Epithelial cell of esophagus (primary cell): ENCODE data around the gene EIF2D.

Experiments used
- DNase-seq: peaks from one replicate; pipeline ENCODE4 v3.0.0; 2010; ENCODE audit warnings: low read depth
- H3K4me3 ChIP-seq: 2 replicates; pipeline ENCODE4 v1.5.1; 2011; ENCODE audit warnings: mild to moderate bottlenecking, low read length, control low read depth
- TF ChIP-seq, protein P1 (sequence below): IDR thresholded peaks from 2 replicates; pipeline ENCODE4 v1.5.1; 2011; ENCODE audit warnings: low read depth, mild to moderate bottlenecking, low read length, control low read depth, inconsistent platforms; ENCODE audit not compliant: insufficient read depth; ENCODE audit errors: missing control alignments

EIF2D gene

DNA sequence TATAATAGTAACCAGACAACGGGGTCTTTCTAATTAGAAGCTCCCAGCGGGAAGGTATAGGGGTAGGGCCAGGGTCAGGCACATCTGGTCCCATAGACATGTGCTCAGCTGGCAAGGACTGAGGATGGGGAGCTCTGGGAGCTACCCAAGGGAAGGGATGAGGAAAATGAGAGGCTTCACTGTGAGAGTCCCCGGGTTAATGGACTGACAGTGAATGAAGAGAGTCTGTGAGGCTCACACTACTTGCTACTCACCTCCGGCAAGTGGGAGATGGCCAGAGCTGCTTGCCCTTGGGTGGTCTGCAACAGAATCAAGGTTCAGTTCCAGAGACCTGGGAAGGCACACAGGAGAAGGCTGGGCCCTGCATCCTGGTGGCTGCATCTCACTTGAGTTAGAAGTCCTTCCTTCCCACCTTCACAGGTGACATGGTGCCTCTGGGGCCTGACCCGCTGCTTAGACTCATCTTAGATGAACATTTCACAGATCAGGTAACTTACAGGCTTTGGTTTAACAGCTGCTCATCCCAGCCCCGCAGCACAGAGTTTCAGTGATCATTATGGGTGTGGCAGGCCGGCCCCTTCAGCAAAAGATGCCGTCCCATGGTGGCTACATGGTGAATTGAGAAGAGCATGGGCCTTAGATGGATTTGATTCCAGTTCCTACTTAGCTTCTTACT is 31.7 kb downstream of the EIF2D start:
- H3K4me3 ChIP-seq = no peak overlapping the region
- TF ChIP-seq, protein P1, sequence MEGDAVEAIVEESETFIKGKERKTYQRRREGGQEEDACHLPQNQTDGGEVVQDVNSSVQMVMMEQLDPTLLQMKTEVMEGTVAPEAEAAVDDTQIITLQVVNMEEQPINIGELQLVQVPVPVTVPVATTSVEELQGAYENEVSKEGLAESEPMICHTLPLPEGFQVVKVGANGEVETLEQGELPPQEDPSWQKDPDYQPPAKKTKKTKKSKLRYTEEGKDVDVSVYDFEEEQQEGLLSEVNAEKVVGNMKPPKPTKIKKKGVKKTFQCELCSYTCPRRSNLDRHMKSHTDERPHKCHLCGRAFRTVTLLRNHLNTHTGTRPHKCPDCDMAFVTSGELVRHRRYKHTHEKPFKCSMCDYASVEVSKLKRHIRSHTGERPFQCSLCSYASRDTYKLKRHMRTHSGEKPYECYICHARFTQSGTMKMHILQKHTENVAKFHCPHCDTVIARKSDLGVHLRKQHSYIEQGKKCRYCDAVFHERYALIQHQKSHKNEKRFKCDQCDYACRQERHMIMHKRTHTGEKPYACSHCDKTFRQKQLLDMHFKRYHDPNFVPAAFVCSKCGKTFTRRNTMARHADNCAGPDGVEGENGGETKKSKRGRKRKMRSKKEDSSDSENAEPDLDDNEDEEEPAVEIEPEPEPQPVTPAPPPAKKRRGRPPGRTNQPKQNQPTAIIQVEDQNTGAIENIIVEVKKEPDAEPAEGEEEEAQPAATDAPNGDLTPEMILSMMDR = no peak
- no peak for DNase-seq

DNA sequence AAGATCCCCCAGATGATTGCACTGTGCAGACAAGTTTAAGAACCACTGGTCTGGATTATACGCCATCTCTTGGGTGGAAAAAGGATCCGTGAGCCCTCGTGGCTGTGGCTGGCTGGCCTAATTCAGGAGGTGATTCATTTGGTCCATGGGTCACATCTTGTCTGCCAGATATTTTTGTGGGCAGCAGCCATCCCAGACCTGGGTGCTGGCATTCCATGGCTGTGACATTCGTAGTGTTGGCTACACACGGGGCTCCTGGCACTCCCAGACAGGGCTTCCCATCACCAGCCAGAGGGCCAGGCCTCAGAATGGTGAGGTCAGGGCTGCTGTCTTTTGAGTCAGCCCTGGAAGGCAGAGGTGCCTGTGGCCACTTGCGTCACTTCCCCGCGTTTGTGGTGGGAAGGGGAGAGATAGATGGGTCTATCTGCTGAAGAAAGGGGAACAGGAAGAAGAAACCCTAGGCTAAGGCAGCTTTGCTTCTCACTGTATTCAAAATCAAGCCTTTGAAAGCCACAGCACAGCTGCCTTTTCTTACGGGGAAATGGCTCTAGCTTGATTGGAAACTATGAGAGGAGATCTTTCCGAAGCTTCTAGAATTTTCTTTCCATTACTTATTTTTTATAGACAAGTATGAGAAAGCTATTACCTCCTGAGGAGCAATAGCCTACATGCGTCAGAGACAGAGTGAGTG is 32.4 kb downstream of the EIF2D start:
- DNase-seq = no peak
- no peak overlapping the region for H3K4me3 ChIP-seq
- TF ChIP-seq, protein P1 = no peak

DNA sequence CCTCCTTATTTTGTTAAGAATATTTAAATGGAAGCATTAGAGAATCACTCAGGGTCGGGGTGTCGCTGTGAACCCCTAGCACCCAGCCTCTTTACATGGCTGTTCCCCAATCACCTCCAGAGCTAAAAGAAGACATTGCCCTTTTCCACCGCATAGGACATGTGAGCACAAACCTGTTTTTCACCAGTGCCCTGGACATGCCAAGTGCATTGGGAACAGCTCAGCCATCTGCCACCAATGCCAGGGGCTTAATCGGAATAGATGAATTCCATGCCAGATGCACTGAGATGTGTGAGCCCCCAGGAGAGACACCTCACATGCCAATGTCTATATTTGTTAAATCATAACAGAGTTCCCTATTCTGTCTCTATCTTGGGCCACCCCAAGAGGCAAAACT is 33.3 kb downstream of the EIF2D start:
- H3K4me3 ChIP-seq = no peak overlapping the region
- TF ChIP-seq, protein P1 = no peak
- DNase-seq = no peak

DNA sequence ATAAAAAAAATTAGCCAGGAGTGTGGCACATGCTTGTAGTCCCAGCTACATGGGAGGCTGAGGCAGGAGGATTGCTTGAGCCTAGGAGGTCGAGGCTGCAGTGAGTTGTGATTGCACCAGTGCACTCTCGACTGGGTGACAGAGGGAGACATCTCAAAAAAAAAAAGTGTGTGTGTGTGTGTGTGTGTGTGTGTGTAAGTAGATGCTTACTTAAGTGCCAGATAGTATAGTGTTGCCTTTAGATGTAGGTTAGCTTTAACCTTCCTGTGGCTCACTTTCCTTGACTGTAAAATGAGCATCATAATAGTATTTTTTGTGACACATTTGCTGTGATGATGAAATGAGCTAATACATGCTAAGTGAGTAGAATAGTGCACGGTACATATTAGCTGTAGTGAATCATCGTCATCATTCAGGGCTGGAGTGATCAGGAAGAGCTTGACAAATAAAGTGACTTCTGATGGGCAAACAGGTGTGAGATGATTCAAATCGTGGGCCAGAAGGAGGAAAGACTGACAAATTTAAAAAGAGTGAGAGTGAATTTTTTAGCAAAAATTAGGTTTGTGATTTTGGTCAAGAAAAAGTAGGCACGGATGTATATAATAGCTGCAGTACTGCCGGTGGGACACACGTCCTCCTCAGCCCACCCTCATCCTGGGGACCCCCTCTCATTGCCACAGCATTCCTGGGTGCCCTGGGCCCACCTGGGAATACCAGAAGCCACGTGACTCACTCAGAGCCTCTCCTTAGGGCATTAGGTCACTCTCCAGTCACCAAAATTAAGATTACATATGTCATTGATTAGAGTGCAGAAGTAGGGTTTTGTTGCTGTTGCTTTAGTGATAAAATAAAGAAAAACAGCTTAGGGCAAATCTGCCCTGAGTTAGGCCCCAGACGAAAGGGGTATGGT is 33.9 kb downstream of the EIF2D start:
- no peak overlapping the region for H3K4me3 ChIP-seq
- peak; percentile 80 for DNase-seq
- TF ChIP-seq, protein P1 = no peak

DNA sequence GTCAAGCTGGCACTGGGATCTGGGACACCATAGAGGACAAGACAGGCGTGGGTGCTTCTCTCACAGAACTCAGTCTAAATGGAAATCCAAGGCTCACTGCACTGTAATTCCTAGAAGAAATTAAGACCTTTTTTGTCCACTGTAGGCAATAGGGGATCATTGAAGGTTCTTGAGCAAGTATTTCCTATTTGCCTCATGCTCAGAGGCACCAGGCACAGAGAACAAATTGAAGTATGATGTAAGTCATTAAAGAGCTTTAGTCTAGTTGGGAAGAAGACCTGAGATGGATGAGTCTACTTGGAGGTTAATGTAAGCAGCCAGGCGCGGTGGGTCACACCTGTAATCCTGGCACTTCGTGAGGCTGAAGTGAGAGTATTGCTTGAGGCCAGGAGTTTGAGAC is 34.6 kb downstream of the EIF2D start:
- no peak overlapping the region for H3K4me3 ChIP-seq
- TF ChIP-seq, protein P1 = no peak
- no peak for DNase-seq

DNA sequence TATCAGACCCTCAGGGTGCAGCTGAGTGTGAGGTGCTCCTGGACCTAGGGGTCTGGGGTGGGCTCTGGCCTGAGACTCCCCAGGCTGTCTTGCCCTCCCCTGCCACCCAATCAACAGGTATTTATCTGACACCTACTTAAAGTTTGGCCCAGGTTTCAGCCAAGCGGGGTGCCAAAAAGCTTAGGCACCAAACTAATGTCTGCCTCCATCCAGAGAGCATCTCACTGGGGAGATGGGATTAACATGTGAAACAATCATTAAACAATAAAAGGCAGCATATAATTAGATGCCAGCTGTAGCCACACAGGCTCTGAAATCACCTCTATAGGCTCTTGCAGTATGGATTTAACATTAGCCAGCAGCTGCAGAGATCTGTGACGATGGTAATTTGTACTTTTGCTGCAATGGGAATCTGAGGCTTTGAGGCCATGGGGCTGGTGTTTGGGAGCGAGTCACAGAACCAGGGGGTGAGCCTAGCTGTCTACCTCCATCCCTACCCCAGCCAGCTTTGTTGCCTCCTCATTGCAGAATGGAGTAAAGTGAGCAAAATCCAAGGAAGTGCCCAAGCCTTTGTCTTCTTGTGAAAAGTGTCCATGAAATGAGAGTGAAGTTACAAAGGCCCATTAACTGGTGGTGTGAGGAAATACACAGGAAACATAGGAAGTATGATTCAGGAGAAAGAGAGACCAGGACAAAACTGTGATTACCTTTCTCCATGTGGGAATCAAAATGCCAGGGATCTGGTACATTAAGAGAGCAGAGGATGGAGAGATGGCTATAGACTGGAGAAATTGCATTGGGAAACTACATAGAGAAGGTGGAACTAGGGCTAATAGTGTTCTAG is 36.1 kb downstream of the EIF2D start:
- TF ChIP-seq, protein P1 = no peak
- no peak overlapping the region for H3K4me3 ChIP-seq
- no peak for DNase-seq
